ENCODE results near the gene NTM. TPM values are rescaled to one million over a fixed set of nuclear protein-coding genes. Genes with fewer than 3 reads are reported as not detected.

The NTM gene
- polyA plus RNA-seq, 1 experiment = 33.6 TPM

- H3K4me3 ChIP-seq (ENCODE audit: low read depth, low read length) = no peak overlapping the region
- TF ChIP-seq, protein P1, sequence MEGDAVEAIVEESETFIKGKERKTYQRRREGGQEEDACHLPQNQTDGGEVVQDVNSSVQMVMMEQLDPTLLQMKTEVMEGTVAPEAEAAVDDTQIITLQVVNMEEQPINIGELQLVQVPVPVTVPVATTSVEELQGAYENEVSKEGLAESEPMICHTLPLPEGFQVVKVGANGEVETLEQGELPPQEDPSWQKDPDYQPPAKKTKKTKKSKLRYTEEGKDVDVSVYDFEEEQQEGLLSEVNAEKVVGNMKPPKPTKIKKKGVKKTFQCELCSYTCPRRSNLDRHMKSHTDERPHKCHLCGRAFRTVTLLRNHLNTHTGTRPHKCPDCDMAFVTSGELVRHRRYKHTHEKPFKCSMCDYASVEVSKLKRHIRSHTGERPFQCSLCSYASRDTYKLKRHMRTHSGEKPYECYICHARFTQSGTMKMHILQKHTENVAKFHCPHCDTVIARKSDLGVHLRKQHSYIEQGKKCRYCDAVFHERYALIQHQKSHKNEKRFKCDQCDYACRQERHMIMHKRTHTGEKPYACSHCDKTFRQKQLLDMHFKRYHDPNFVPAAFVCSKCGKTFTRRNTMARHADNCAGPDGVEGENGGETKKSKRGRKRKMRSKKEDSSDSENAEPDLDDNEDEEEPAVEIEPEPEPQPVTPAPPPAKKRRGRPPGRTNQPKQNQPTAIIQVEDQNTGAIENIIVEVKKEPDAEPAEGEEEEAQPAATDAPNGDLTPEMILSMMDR (IDR thresholded peaks at IDR 0.05; ENCODE audit: insufficient read depth, low read depth, low read length) = no peak
- no peaks in the 10 kb centered on the region for H3K27me3 ChIP-seq (ENCODE audit: control insufficient read depth, insufficient read depth, low read length)
- ChIA-PET POLR2A (no interaction called here), CTCF (no interaction called here)
- H3K36me3 ChIP-seq (ENCODE audit: control insufficient read depth, insufficient read depth, low read length) = no peaks in the 10 kb centered on the region
- DNase-seq (ENCODE audit: low read depth) = no peak
These were observed 8.5 kb downstream of the NTM start for GRCh38 chr11:131378931-131379330.

DNA sequence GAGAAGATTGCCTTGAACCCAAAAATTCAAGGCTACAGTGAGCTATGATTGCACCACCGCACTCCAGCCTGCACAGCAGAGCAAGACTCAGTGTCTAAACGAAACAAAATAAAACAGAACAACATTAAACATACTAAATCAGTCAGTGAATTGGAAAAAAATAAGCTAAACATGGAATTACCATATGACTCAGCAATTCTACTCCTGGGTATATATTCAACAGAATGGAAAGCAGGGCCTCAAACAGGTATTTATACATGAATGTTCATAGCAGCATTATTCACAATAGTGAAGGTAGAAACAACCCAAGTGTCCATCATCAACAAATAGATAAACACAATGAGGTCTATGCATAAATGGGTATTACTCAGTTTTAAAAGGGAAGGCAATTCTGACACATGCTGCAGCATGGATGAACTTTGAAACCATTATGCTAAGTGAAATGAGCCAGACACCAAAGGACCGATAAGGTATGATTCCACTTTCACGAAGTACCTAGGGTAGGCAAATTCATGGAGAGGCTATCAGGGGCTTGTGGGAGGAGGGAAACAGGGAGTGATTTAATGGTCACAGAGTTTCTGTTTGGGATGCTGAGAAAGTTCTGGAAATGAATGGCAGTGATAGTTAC is 15.5 kb downstream of the NTM start:
- H3K4me3 ChIP-seq (ENCODE audit: low read depth, low read length) = no peak overlapping the region
- no peaks in the 10 kb centered on the region for H3K36me3 ChIP-seq (ENCODE audit: control insufficient read depth, insufficient read depth, low read length)
- no peaks in the 10 kb centered on the region for H3K27me3 ChIP-seq (ENCODE audit: control insufficient read depth, insufficient read depth, low read length)
- POLR2A ChIA-PET = no interaction called here
- DNase-seq (ENCODE audit: low read depth) = no peak
- CTCF ChIA-PET = no interaction called here
- TF ChIP-seq, protein P1 (IDR thresholded peaks at IDR 0.05; ENCODE audit: insufficient read depth, low read depth, low read length) = no peak

DNA sequence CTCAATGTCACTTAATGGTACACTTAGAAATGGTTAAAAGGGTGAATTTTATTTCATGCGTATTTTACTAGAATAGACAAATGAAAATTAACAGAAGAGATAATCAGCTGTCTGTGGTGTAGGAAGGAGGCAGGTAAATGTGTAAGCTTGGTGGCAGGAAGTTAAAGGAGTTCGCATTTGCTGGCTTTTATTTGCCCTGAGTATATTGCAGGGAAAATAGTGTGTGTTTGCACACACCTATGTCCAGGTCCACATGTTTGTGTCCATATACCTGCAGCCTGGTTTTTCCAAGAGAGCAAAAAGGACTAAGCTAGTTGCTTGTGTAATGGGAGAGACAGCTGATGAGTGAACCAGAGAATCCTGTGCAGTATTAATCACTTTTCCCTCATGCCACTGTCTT is 16.0 kb downstream of the NTM start:
- no peak for DNase-seq (ENCODE audit: low read depth)
- H3K27me3 ChIP-seq (ENCODE audit: control insufficient read depth, insufficient read depth, low read length) = no peaks in the 10 kb centered on the region
- no peaks in the 10 kb centered on the region for H3K36me3 ChIP-seq (ENCODE audit: control insufficient read depth, insufficient read depth, low read length)
- ChIA-PET POLR2A (no interaction called here), CTCF (interaction anchor here (0.6 to 1.7 kb wide), 3 partner anchors 14 to 450 kb away, joined by 3 to 4 read pairs (median 3); no protein-coding TSS in a partner anchor)
- H3K4me3 ChIP-seq (ENCODE audit: low read depth, low read length) = no peak overlapping the region
- TF ChIP-seq, protein P1 (IDR thresholded peaks at IDR 0.05; ENCODE audit: insufficient read depth, low read depth, low read length) = no peak

DNA sequence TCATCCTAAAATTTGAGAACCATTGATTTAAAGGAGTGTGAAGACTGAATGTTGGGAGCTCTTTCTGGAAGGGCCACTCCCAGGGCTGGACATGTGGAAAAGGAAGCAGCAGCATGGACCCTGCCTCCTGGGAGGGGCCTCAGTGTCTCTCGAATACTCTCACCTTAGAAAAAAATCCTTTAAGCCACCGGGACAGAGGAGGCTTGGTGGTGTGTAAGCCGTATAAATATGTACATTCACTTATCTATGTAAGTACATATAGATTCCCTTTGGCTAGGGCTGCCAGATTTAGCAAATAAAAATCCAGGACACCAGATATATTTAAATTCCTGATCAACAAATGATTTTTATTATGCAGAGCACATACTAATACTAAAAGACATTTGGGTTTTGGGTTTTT is 17.6 kb downstream of the NTM start:
- Histone ChIP-seq H3K36me3 (ENCODE audit: control insufficient read depth, insufficient read depth, low read length) (no peaks in the 10 kb centered on the region), H3K27me3 (ENCODE audit: control insufficient read depth, insufficient read depth, low read length) (no peaks in the 10 kb centered on the region), H3K4me3 (ENCODE audit: low read depth, low read length) (no peak overlapping the region)
- TF ChIP-seq, protein P1 (IDR thresholded peaks at IDR 0.05; ENCODE audit: insufficient read depth, low read depth, low read length) = no peak
- no peak for DNase-seq (ENCODE audit: low read depth)
- ChIA-PET POLR2A (no interaction called here), CTCF (interaction anchor here (1.7 kb wide), 1 partner anchor 12 kb away, joined by 4 read pairs; no protein-coding TSS in a partner anchor)

DNA sequence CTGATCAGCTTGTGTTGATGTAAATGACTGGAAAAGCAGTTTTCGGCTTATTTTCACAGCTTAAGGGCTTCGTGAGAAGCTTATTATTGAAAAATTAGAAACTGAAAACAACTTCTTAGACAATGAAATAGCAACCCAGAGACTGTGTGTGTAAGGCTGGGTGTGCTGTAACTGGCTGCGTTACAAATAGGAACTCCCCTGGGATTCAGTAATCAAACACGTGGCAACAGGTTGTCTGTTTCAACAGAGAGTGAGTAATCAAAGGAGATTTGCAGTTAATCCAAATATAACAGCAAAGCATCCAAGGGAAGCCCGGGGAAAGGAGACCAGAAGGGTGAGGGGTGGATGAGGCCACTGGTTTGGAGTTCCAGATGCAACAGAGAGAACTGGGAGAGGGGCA is 19.2 kb downstream of the NTM start:
- TF ChIP-seq, protein P1 (IDR thresholded peaks at IDR 0.05; ENCODE audit: insufficient read depth, low read depth, low read length) = no peak
- no peaks in the 10 kb centered on the region for H3K27me3 ChIP-seq (ENCODE audit: control insufficient read depth, insufficient read depth, low read length)
- POLR2A ChIA-PET = no interaction called here
- H3K36me3 ChIP-seq (ENCODE audit: control insufficient read depth, insufficient read depth, low read length) = no peaks in the 10 kb centered on the region
- H3K4me3 ChIP-seq (ENCODE audit: low read depth, low read length) = no peak overlapping the region
- CTCF ChIA-PET = no interaction called here
- no peak for DNase-seq (ENCODE audit: low read depth)

Data from BJ (cell line).